WTC11 (cell line): ENCODE results near the gene SECTM1. TPM values are rescaled to one million over a fixed set of nuclear protein-coding genes. Genes with fewer than 3 reads are reported as not detected.

Source experiments
- ATAC-seq: fragments of 200-7000 bp; cut with Tn5 transposase; 2 replicates; pipeline ENCODE4 v1.10.0; 2021; ENCODE audit warnings: mild to moderate bottlenecking, moderate library complexity
- CTCF ChIA-PET: fragments of 300-600 bp; sonication (Branson Sonifier 250); formaldehyde crosslinking; loops from one replicate; lab custom pipeline; 2021; ENCODE audit warnings: antibody characterized with exemption; lab: Charles Lee
- POLR2A ChIA-PET: fragments of 350-600 bp; sonication (Branson Sonifier 250); formaldehyde crosslinking; loops from one replicate; lab custom pipeline; 2021; ENCODE audit warnings: antibody characterized with exemption; lab: Charles Lee
- DNase-seq: peaks from one replicate; pipeline ENCODE4 v3.0.0; 2021; ENCODE audit warnings: low spot score
- H3K27ac Mint-ChIP-seq: 2 replicates; pipeline ENCODE4 v1.8.0; 2021; ENCODE audit warnings: mixed read lengths
- H3K27me3 Mint-ChIP-seq: 2 replicates; pipeline ENCODE4 v1.8.0; 2021; ENCODE audit warnings: low read depth, mild to moderate bottlenecking, moderate library complexity, mixed read lengths
- H3K36me3 Mint-ChIP-seq: 2 replicates; pipeline ENCODE4 v1.8.0; 2021; ENCODE audit warnings: mixed read lengths
- H3K4me1 Mint-ChIP-seq: 2 replicates; pipeline ENCODE4 v1.8.0; 2022; ENCODE audit warnings: mixed read lengths
- H3K4me3 Mint-ChIP-seq: 2 replicates; pipeline ENCODE4 v1.8.0; 2021; ENCODE audit warnings: mild to moderate bottlenecking, moderate library complexity, mixed read lengths
- H3K9me3 Mint-ChIP-seq: 2 replicates; pipeline ENCODE4 v1.8.0; 2021; ENCODE audit warnings: mixed read lengths
- AR ChIP-seq: fragments of 250-450 bp; sonication (Bioruptor Pico); IDR thresholded peaks from 2 replicates; pipeline ENCODE4 v1.9.0; 2021; ENCODE audit warnings: mild to moderate bottlenecking
- ATF3 ChIP-seq: sonication (generic); formaldehyde crosslinking; conservative IDR thresholded peaks from 2 replicates; pipeline ENCODE4 v1.8.1; 2022; ENCODE audit warnings: mild to moderate bottlenecking, missing genetic modification reagents
- ERG ChIP-seq: fragments of 250-450 bp; sonication (Bioruptor Pico); IDR thresholded peaks from 2 replicates; pipeline ENCODE4 v1.8.0; 2021; ENCODE audit warnings: mild to moderate bottlenecking
- GRHL2 ChIP-seq: fragments of 250-450 bp; sonication (Bioruptor Pico); IDR thresholded peaks from 2 replicates; pipeline ENCODE4 v1.8.0; 2022; ENCODE audit warnings: mild to moderate bottlenecking, moderate library complexity; ENCODE audit not compliant: insufficient replicate concordance, severe bottlenecking
- KAT7 ChIP-seq: sonication (generic); formaldehyde crosslinking; IDR thresholded peaks from 2 replicates; pipeline ENCODE4 v1.8.1; 2023; ENCODE audit warnings: missing genetic modification reagents, mild to moderate bottlenecking, borderline replicate concordance
- MXD4 ChIP-seq: fragments of 250-450 bp; sonication (Bioruptor Pico); IDR thresholded peaks from 2 replicates; pipeline ENCODE4 v1.8.0; 2021; ENCODE audit warnings: mild to moderate bottlenecking, moderate library complexity, borderline replicate concordance
- NFE2L1 ChIP-seq: sonication (generic); formaldehyde crosslinking; IDR thresholded peaks from 2 replicates; pipeline ENCODE4 v1.8.1; 2023; ENCODE audit warnings: missing genetic modification reagents
- NR1H2 ChIP-seq: sonication (generic); formaldehyde crosslinking; IDR thresholded peaks from 2 replicates; pipeline ENCODE4 v1.9.0; 2021; ENCODE audit warnings: mild to moderate bottlenecking, moderate library complexity, missing genetic modification reagents
- NR3C1 ChIP-seq: sonication (generic); formaldehyde crosslinking; conservative IDR thresholded peaks from 2 replicates; pipeline ENCODE4 v1.8.1; 2023; ENCODE audit warnings: low read depth, mild to moderate bottlenecking, missing genetic modification reagents
- OVOL2 ChIP-seq: fragments of 250-450 bp; sonication (Bioruptor Pico); IDR thresholded peaks from 2 replicates; pipeline ENCODE4 v1.9.0; 2021; ENCODE audit warnings: mild to moderate bottlenecking, borderline replicate concordance
- PREB ChIP-seq: sonication (generic); formaldehyde crosslinking; IDR thresholded peaks from 2 replicates; pipeline ENCODE4 v1.8.1; 2022; ENCODE audit warnings: mild to moderate bottlenecking, missing genetic modification reagents, moderate library complexity, borderline replicate concordance
- RORB ChIP-seq: fragments of 250-450 bp; sonication (Bioruptor Pico); IDR thresholded peaks from 2 replicates; pipeline ENCODE4 v1.9.0; 2021; ENCODE audit warnings: mild to moderate bottlenecking
- USF2 ChIP-seq: sonication (generic); formaldehyde crosslinking; IDR thresholded peaks from 2 replicates; pipeline ENCODE4 v1.8.1; 2023; ENCODE audit warnings: mild to moderate bottlenecking, missing genetic modification reagents, moderate library complexity
- ZBTB43 ChIP-seq: sonication (generic); formaldehyde crosslinking; IDR thresholded peaks from 2 replicates; pipeline ENCODE4 v1.8.1; 2023; ENCODE audit warnings: mild to moderate bottlenecking, missing genetic modification reagents
- ZNF263 ChIP-seq: sonication (generic); formaldehyde crosslinking; IDR thresholded peaks from 2 replicates; pipeline ENCODE4 v1.8.1; 2022; ENCODE audit warnings: low read depth, mild to moderate bottlenecking, moderate library complexity, missing genetic modification reagents
- ZNF281 ChIP-seq: sonication (generic); formaldehyde crosslinking; IDR thresholded peaks from 2 replicates; pipeline ENCODE4 v1.8.0; 2023; ENCODE audit warnings: mild to moderate bottlenecking, missing genetic modification reagents
- ZNF416 ChIP-seq: fragments of 250-450 bp; sonication (Bioruptor Pico); IDR thresholded peaks from 2 replicates; pipeline ENCODE4 v1.9.0; 2021; ENCODE audit warnings: mild to moderate bottlenecking, inconsistent platforms
- ZNF671 ChIP-seq: fragments of 250-450 bp; sonication (Bioruptor Pico); IDR thresholded peaks from 2 replicates; pipeline ENCODE4 v1.8.0; 2021; ENCODE audit warnings: mild to moderate bottlenecking
- total RNA-seq: library from RNA; stranded (reverse); gene quantifications from 3 replicates; pipeline ENCODE4 v1.2.3, GENCODE V29; 2021

The SECTM1 gene
- total RNA-seq, 1 experiment from 2014 or later = 0.22 TPM

- no peaks in the 10 kb centered on the region for H3K4me1 Mint-ChIP-seq
- POLR2A ChIA-PET = no interaction called here
- no peak overlapping the region; the same call in 1 of the 2 replicates for H3K27ac Mint-ChIP-seq
- CTCF ChIA-PET = interaction anchor here (1.3 to 1.8 kb wide), 2 partner anchors 9 to 74 kb away, joined by 3 to 6 read pairs; no protein-coding TSS in a partner anchor
- no peaks in the 10 kb centered on the region; the same call in 1 of the 2 replicates for H3K27me3 Mint-ChIP-seq
- no peak for ATAC-seq
- no peaks in the 10 kb centered on the region for H3K36me3 Mint-ChIP-seq
- H3K4me3 Mint-ChIP-seq = no peak overlapping the region
- no peaks in the 10 kb centered on the region for H3K9me3 Mint-ChIP-seq
- TF ChIP-seq AR (CRISPR knock-in tag) = no peak
- TF ChIP-seq ZNF263 (CRISPR knock-in tag) = peak; percentile 81; the same call in 1 of the 2 replicates
- no peak for TF ChIP-seq ZBTB43 (CRISPR knock-in tag)
- no peak for TF ChIP-seq PREB (CRISPR knock-in tag)
- DNase-seq = no peak
These were observed 23.7 kb downstream of the SECTM1 start for GRCh38 chr17:82309656-82310570.

GRCh38 chr17:82305727-82306300, 27.8 kb downstream of the SECTM1 start:
- ChIA-PET POLR2A (no interaction called here), CTCF (interaction anchor here (0.9 kb wide), 1 partner anchor 13 kb away, joined by 5 read pairs; no protein-coding TSS in a partner anchor)
- TF ChIP-seq ERG (CRISPR knock-in tag) = no peak
- no peak for TF ChIP-seq NR3C1 (CRISPR knock-in tag)
- no peak for TF ChIP-seq ZNF263 (CRISPR knock-in tag)
- TF ChIP-seq NFE2L1 (CRISPR knock-in tag) = no peak
- TF ChIP-seq GRHL2 (CRISPR knock-in tag) = no peak
- no peak for TF ChIP-seq OVOL2 (CRISPR knock-in tag)
- no peak for TF ChIP-seq ATF3 (CRISPR knock-in tag)
- TF ChIP-seq RORB (CRISPR knock-in tag) = no peak
- no peak for TF ChIP-seq USF2 (CRISPR knock-in tag)
- no peak for TF ChIP-seq KAT7 (CRISPR knock-in tag)
- TF ChIP-seq ZNF671 (CRISPR knock-in tag) = no peak
- no peak for TF ChIP-seq ZBTB43 (CRISPR knock-in tag)
- no peak for TF ChIP-seq MXD4
- TF ChIP-seq ZNF416 (CRISPR knock-in tag) = no peak
- TF ChIP-seq NR1H2 (CRISPR knock-in tag) = no peak
- no peak for TF ChIP-seq ZNF281 (CRISPR knock-in tag)
- H3K4me3 Mint-ChIP-seq = no peak overlapping the region
- no peaks in the 10 kb centered on the region for H3K4me1 Mint-ChIP-seq
- no peaks in the 10 kb centered on the region for H3K9me3 Mint-ChIP-seq
- ATAC-seq (no peak), DNase-seq (no peak)
- no peaks in the 10 kb centered on the region for H3K36me3 Mint-ChIP-seq
- no peaks in the 10 kb centered on the region; the same call in 1 of the 2 replicates for H3K27me3 Mint-ChIP-seq
- H3K27ac Mint-ChIP-seq = 0 out of 2 replicates have a peak overlapping the region, but pooled peaks have one; percentile 45
